HepG2 (cell line): ENCODE measurements around the gene MRPL27. TPM values are rescaled to one million over a fixed set of nuclear protein-coding genes. Genes with fewer than 3 reads are reported as not detected.

Source experiments
- EHMT2 ChIP-seq: fragments of 200-600 bp; sonication (generic); IDR thresholded peaks from 2 replicates; pipeline ENCODE4 v1.7.0; 2017; ENCODE audit warnings: antibody characterized with exemption, low read depth, low read length, borderline replicate concordance
- HCFC1 ChIP-seq: fragments of 150-350 bp; IDR thresholded peaks from 2 replicates; pipeline ENCODE4 v1.6.1; 2014; ENCODE audit warnings: low read depth, low read length
- HDAC6 ChIP-seq: fragments of 200-600 bp; sonication (generic); IDR thresholded peaks from 2 replicates; pipeline ENCODE4 v1.7.0; 2017; ENCODE audit warnings: mild to moderate bottlenecking, antibody characterized with exemption, low read length, low read depth
- HOXA5 ChIP-seq: sonication (generic); formaldehyde crosslinking; IDR thresholded peaks from 2 replicates; pipeline ENCODE4 v1.4.0; 2020; ENCODE audit warnings: missing genetic modification reagents
- JUN ChIP-seq: sonication (generic); formaldehyde crosslinking; IDR thresholded peaks from 2 replicates; pipeline ENCODE4 v1.4.0; 2020; ENCODE audit warnings: mild to moderate bottlenecking, missing genetic modification reagents
- KIAA2018 ChIP-seq: sonication (generic); formaldehyde crosslinking; IDR thresholded peaks from 2 replicates; pipeline ENCODE4 v1.5.0; 2020; ENCODE audit warnings: mild to moderate bottlenecking, missing genetic modification reagents, borderline replicate concordance
- KMT2A ChIP-seq: sonication (generic); formaldehyde crosslinking; IDR thresholded peaks from 2 replicates; pipeline ENCODE4 v1.4.0; 2020; ENCODE audit warnings: missing genetic modification reagents
- MBD4 ChIP-seq: IDR thresholded peaks from 2 replicates; pipeline ENCODE4 v1.6.1; 2012; ENCODE audit warnings: low read length, inconsistent platforms, borderline replicate concordance
- MBNL3 ChIP-seq: fragments of 250-450 bp; sonication (Bioruptor Pico); conservative IDR thresholded peaks from 2 replicates; pipeline ENCODE4 v1.8.0; 2022; ENCODE audit warnings: mild to moderate bottlenecking, inconsistent platforms
- MIER3 ChIP-seq: IDR thresholded peaks from 2 replicates; pipeline ENCODE4 v1.6.1; 2016; ENCODE audit warnings: missing compliant biosample characterization, borderline replicate concordance
- PHF8 ChIP-seq: sonication (generic); formaldehyde crosslinking; IDR thresholded peaks from 2 replicates; pipeline ENCODE4 v1.5.0; 2020; ENCODE audit warnings: missing genetic modification reagents
- ZEB1 ChIP-seq: IDR thresholded peaks from 2 replicates; pipeline ENCODE4 v1.6.1; 2012; ENCODE audit warnings: mild to moderate bottlenecking, low read depth, inconsistent platforms; ENCODE audit not compliant: insufficient replicate concordance
- ZFP36 ChIP-seq: fragments of 150-350 bp; IDR thresholded peaks from 2 replicates; pipeline ENCODE4 v1.6.1; 2018; ENCODE audit warnings: borderline replicate concordance, low read length, low read depth; ENCODE audit not compliant: partially characterized antibody
- ZNF350 ChIP-seq: sonication (generic); formaldehyde crosslinking; IDR thresholded peaks from 2 replicates; pipeline ENCODE4 v1.4.0; 2020; ENCODE audit warnings: mild to moderate bottlenecking, low read depth, missing genetic modification reagents, borderline replicate concordance
- ZNF496 ChIP-seq: sonication (generic); formaldehyde crosslinking; IDR thresholded peaks from 2 replicates; pipeline ENCODE4 v1.8.1; 2023; ENCODE audit warnings: mild to moderate bottlenecking, moderate library complexity, missing genetic modification reagents; ENCODE audit not compliant: insufficient replicate concordance
- ZNF577 ChIP-seq: sonication (generic); formaldehyde crosslinking; IDR thresholded peaks from 2 replicates; pipeline ENCODE4 v1.4.0; 2020; ENCODE audit warnings: mild to moderate bottlenecking, low read depth, missing genetic modification reagents, borderline replicate concordance
- ZNF839 ChIP-seq: sonication (generic); formaldehyde crosslinking; IDR thresholded peaks from 2 replicates; pipeline ENCODE4 v1.4.0; 2020; ENCODE audit warnings: missing genetic modification reagents, mild to moderate bottlenecking, borderline replicate concordance
- ZUFSP ChIP-seq: sonication (generic); formaldehyde crosslinking; IDR thresholded peaks from 2 replicates; pipeline ENCODE4 v1.9.0; 2021; ENCODE audit warnings: missing genetic modification reagents, mild to moderate bottlenecking, borderline replicate concordance
- polyA plus RNA-seq, 8 experiments: library from polyadenylated mRNA; depleted of rRNA in 3 of 8; stranded (reverse) in 7 of 8; unstranded in 1 of 8; fragments of >200 nt; fragmentation: Illumina TruSeq in 4 of 8; extraction: Trizol in 4 of 8; gene quantifications; 2 replicates each; pipeline versions ENCODE4 v1.2.1 to v1.2.3, GENCODE V29; 2011 to 2016; ENCODE audit warnings: low read depth in 4 of 8, missing spikeins in 1 of 8, mixed read lengths in 1 of 8; ENCODE audit not compliant: insufficient read depth in 1 of 8
- total RNA-seq, 5 experiments: library from RNA; depleted of rRNA; stranded (reverse); fragments of >200 nt; fragmentation: Illumina TruSeq; extraction: Trizol; gene quantifications; 2 replicates each; pipeline ENCODE4 v1.2.3, GENCODE V29; 2016; ENCODE audit warnings: low read depth in 1 of 5
- TF ChIP-seq, protein P1 (sequence below): IDR thresholded peaks from 2 replicates; pipeline ENCODE4 v1.6.1; 2016; ENCODE audit warnings: mild to moderate bottlenecking, missing biosample characterization, missing genetic modification reagents

MRPL27 gene
- total and polyA plus RNA-seq, 2 of the 13 experiments (the other 11 are each of a cell fraction or from before 2014, with no cell fraction given) = 137 to 217 TPM

- TF ChIP-seq ZFP36 (no peak), HCFC1 (no peak), KIAA2018 (CRISPR knock-in tag) (no peak), EHMT2 (no peak), ZNF350 (no peak), MBNL3 (CRISPR knock-in tag) (no peak), KMT2A (CRISPR knock-in tag) (0 out of 2 replicates have a peak, but pooled peaks have one; percentile 13), PHF8 (CRISPR knock-in tag) (no peak), HDAC6 (no peak), MIER3 (CRISPR knock-in tag) (no peak), ZNF577 (CRISPR knock-in tag) (no peak), HOXA5 (CRISPR knock-in tag) (no peak), ZNF839 (CRISPR knock-in tag) (no peak), JUN (CRISPR knock-in tag) (no peak), ZNF496 (CRISPR knock-in tag) (no peak), ZUFSP (CRISPR knock-in tag) (no peak), ZEB1 (no peak), MBD4 (no peak)
- TF ChIP-seq, protein P1, sequence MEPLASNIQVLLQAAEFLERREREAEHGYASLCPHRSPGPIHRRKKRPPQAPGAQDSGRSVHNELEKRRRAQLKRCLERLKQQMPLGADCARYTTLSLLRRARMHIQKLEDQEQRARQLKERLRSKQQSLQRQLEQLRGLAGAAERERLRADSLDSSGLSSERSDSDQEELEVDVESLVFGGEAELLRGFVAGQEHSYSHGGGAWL = no peak
Measured at GRCh38 chr17:50361561-50362480, 11.2 kb downstream of the MRPL27 start (continued).
